ENCODE results near the gene TDRD12. TPM values are rescaled to one million over a fixed set of nuclear protein-coding genes. Genes with fewer than 3 reads are reported as not detected.

TDRD12 gene
- total RNA-seq, 1 donor from 2014 or later: not detected

DNA sequence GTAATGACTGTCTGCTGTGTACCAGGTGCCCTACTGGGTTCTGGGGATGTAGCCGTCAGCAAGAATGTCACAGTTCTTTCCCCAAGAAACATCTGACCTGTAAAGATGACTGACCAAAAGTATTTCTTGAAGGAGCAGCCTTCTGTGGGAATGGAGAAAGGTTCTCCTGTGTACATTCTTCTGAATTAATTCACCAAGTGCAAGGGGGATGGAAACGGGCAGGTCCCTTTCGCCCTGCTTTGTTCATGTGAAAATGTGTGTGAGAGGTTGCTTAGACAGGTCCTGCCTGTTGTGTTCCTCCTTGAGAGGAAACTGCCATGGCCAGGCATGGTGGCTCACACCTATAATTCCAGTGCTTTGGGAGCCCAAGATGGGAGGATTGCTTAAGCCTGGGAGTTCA lies 93.0 kb downstream of the TDRD12 start:
- no peak overlapping the region for H3K27ac Mint-ChIP-seq (ENCODE audit: unreplicated experiment)
- no peaks in the 10 kb centered on the region for H3K36me3 Mint-ChIP-seq (ENCODE audit: low read depth, unreplicated experiment)
- H3K4me3 Mint-ChIP-seq (ENCODE audit: unreplicated experiment): no peak overlapping the region
- TF ChIP-seq CTCF (IDR thresholded peaks at IDR 0.05; ENCODE audit: unreplicated experiment): no peak
- H3K9me3 Mint-ChIP-seq (ENCODE audit: unreplicated experiment): no peaks in the 10 kb centered on the region
- no peak for DNase-seq (ENCODE audit: low spot score)
- H3K4me1 Mint-ChIP-seq (ENCODE audit: unreplicated experiment): no peaks in the 10 kb centered on the region
- H3K27me3 Mint-ChIP-seq (ENCODE audit: unreplicated experiment): peaks cover 1% of the 10 kb centered on the region

DNA sequence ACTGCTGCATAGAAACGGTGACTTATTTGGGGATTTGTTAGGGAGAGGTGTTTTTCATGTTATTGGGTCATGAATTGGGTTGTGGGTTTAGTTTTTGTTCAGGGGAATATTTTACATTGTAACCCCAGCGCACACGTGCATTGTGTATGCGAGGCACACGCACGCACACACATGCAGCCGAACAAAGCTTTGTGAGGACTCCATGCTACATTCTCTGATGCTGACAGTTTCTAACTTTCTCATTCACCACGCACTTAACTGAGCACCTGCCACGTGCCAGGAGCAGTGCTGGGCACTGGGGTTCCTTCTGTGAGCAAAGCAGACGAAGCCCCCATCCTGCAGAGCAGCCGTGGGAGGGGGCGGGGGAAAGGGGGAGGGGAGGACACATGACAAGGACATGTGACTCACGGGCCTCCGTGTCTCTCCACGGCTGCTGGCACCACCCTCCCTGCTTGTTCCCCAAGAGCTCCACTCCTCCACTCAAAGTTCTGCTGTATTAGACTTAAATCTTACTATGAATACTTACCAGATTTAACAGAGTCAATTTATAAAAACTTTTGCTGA lies 94.4 kb downstream of the TDRD12 start:
- Mint-ChIP-seq H3K4me3 (ENCODE audit: unreplicated experiment) (no peak overlapping the region), H3K4me1 (ENCODE audit: unreplicated experiment) (no peaks in the 10 kb centered on the region), H3K27me3 (ENCODE audit: unreplicated experiment) (peaks cover 4% of the 10 kb centered on the region), H3K36me3 (ENCODE audit: low read depth, unreplicated experiment) (no peaks in the 10 kb centered on the region), H3K9me3 (ENCODE audit: unreplicated experiment) (no peaks in the 10 kb centered on the region), H3K27ac (ENCODE audit: unreplicated experiment) (no peak overlapping the region)
- DNase-seq (ENCODE audit: low spot score): no peak
- TF ChIP-seq CTCF (IDR thresholded peaks at IDR 0.05; ENCODE audit: unreplicated experiment): no peak

GRCh38 chr19:32814624-32815023 lies 95.1 kb downstream of the TDRD12 start:
- Mint-ChIP-seq H3K27ac (ENCODE audit: unreplicated experiment) (no peak overlapping the region), H3K9me3 (ENCODE audit: unreplicated experiment) (no peaks in the 10 kb centered on the region), H3K4me3 (ENCODE audit: unreplicated experiment) (no peak overlapping the region), H3K36me3 (ENCODE audit: low read depth, unreplicated experiment) (no peaks in the 10 kb centered on the region), H3K4me1 (ENCODE audit: unreplicated experiment) (no peaks in the 10 kb centered on the region), H3K27me3 (ENCODE audit: unreplicated experiment) (peaks cover 4% of the 10 kb centered on the region)
- no peak for TF ChIP-seq CTCF (IDR thresholded peaks at IDR 0.05; ENCODE audit: unreplicated experiment)
- no peak for DNase-seq (ENCODE audit: low spot score)

DNA sequence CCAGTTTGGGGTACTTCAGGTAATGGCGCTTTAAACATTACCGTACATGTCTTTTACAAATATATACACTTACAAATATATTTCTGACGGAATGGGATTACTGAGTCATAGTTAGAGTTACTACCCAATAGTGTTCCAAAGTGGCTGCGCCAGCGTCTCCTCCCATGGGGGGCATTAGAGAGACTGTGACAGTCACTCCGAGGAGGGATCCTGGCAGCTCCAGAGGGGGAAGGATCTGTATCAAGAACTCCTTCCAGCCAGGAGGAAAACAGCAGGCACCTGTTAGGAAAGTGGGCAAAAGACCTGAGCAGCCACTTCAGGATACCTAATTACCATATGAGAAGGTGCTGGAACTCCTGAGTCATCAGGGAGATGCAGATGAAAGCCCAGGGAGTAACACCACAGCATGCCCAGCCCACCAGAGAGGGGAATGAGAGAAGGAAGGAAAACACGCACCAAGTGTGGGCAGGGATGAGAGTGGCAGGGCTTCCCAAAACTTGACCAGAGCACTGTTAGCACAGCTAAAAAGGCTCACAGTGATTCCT lies 97.1 kb downstream of the TDRD12 start:
- no peak for TF ChIP-seq CTCF (IDR thresholded peaks at IDR 0.05; ENCODE audit: unreplicated experiment)
- Mint-ChIP-seq H3K9me3 (ENCODE audit: unreplicated experiment) (no peaks in the 10 kb centered on the region), H3K4me3 (ENCODE audit: unreplicated experiment) (no peak overlapping the region), H3K36me3 (ENCODE audit: low read depth, unreplicated experiment) (no peaks in the 10 kb centered on the region), H3K4me1 (ENCODE audit: unreplicated experiment) (no peaks in the 10 kb centered on the region), H3K27ac (ENCODE audit: unreplicated experiment) (no peak overlapping the region), H3K27me3 (ENCODE audit: unreplicated experiment) (peaks cover 6% of the 10 kb centered on the region)
- DNase-seq (ENCODE audit: low spot score): no peak

DNA sequence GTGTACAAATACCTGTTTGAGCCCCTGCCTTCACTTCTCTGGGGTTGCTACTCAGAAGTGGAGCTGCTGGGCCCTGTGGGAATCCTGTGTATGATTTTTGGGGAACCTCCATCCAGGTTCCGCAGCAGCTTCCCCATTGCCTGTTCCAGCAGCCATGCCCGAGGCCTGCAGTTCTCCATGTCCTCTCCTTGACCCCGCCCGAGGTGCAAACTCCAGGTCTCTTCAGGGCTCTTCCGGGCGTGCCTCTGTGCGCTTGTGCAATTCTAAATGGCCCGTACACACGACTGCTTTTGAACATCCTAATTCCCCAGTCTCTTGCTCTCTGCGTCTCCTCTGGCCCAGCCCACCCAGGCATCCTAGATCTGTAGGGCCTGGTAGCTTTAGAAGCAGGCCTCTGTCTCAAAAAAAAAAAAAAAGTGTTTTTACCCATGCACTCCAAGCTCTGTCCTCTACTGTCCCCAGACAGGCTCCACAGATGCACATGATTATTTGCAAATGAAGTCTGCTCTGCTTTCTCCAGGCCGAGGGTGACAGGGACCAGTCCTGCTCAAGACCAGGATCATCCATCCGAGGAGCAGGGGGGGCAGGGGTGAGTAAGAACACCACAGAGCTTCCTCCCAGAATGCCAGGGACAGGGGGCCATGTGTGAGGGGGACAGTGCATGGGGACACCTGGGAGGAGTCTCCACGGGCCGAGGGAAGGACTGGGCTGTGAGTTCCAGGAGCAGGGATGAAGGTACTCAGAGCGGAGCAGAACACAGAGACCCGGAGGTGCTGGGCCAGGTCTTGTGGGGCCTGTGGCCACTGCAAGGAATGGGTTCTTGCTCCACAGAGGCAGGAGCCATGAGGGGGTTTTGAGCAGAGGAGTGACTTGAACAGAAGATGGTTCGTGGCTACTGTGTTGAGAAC lies 98.3 kb downstream of the TDRD12 start:
- Mint-ChIP-seq H3K27me3 (ENCODE audit: unreplicated experiment) (peaks cover 6% of the 10 kb centered on the region), H3K9me3 (ENCODE audit: unreplicated experiment) (no peaks in the 10 kb centered on the region), H3K4me3 (ENCODE audit: unreplicated experiment) (no peak overlapping the region), H3K4me1 (ENCODE audit: unreplicated experiment) (no peaks in the 10 kb centered on the region), H3K27ac (ENCODE audit: unreplicated experiment) (no peak overlapping the region), H3K36me3 (ENCODE audit: low read depth, unreplicated experiment) (no peaks in the 10 kb centered on the region)
- TF ChIP-seq CTCF (IDR thresholded peaks at IDR 0.05; ENCODE audit: unreplicated experiment): no peak
- no peak for DNase-seq (ENCODE audit: low spot score)

All from endothelial cell (in vitro differentiated cells).